NCI-H187 (cell line): ENCODE results near the gene AIMP1.
"Not testable (repeated sequence)": the region's sequence is repeated elsewhere in the genome, so short reads cannot be mapped to it uniquely, and the experiment has no call there.

Experiments
- DNase-seq, 2 experiments: peaks; one replicate each; lab custom pipeline; 2025; lab: John Stamatoyannopoulos, UW

Gene AIMP1

GRCh38 chr4:106312997-106313522 is 3.3 kb upstream of the AIMP1 start:
- DNase-seq: no peak

GRCh38 chr4:106314960-106315359 is 1.4 kb upstream of the AIMP1 start:
- no peak for DNase-seq

- no peak for DNase-seq
These were observed 828 bp upstream of the AIMP1 start for GRCh38 chr4:106315476-106315967.

- no peak for DNase-seq
These were observed 541 bp downstream of the AIMP1 start for GRCh38 chr4:106316773-106317409.

- DNase-seq: no peak
These were observed 1.5 kb downstream of the AIMP1 start for GRCh38 chr4:106317815-106318214.

- no peak for DNase-seq
These were observed 2.2 kb downstream of the AIMP1 start for GRCh38 chr4:106318511-106318910.

GRCh38 chr4:106320235-106320634 is 3.9 kb downstream of the AIMP1 start:
- DNase-seq: no peak

- DNase-seq: not testable (repeated sequence)
These were observed 4.8 kb downstream of the AIMP1 start for GRCh38 chr4:106321168-106321567.

- DNase-seq: not testable (repeated sequence)
These were observed 5.5 kb downstream of the AIMP1 start for GRCh38 chr4:106321814-106322213.

- no peak for DNase-seq
These were observed 6.8 kb downstream of the AIMP1 start for GRCh38 chr4:106323119-106323518.

- no peak for DNase-seq
These were observed 9.4 kb downstream of the AIMP1 start for GRCh38 chr4:106325800-106326199.

GRCh38 chr4:106329041-106329618 is 12.8 kb downstream of the AIMP1 start:
- no peak for DNase-seq

GRCh38 chr4:106333186-106333585 is 16.8 kb downstream of the AIMP1 start:
- DNase-seq: no peak

GRCh38 chr4:106334741-106335470 is 18.6 kb downstream of the AIMP1 start:
- DNase-seq: no peak

GRCh38 chr4:106336618-106337017 is 20.3 kb downstream of the AIMP1 start:
- DNase-seq: no peak

- DNase-seq: no peak
These were observed 21.6 kb downstream of the AIMP1 start for GRCh38 chr4:106337916-106338315.

GRCh38 chr4:106338671-106339070 is 22.3 kb downstream of the AIMP1 start:
- DNase-seq: no peak

GRCh38 chr4:106339431-106339830 is 23.1 kb downstream of the AIMP1 start:
- no peak for DNase-seq

GRCh38 chr4:106340774-106341173 is 24.4 kb downstream of the AIMP1 start:
- DNase-seq: no peak

- DNase-seq: no peak
These were observed 27.7 kb downstream of the AIMP1 start for GRCh38 chr4:106343865-106344646.

- DNase-seq: no peak
These were observed 28.3 kb downstream of the AIMP1 start for GRCh38 chr4:106344647-106344970.

- DNase-seq: no peak
These were observed 30.8 kb downstream of the AIMP1 start for GRCh38 chr4:106347167-106347566.
